Hematopoietic multipotent progenitor cell treated with erythropoietin and hydrocortisone succinate and interleukin-3 and kit ligand, for 6 days (in vitro differentiated cells): Measurements from ENCODE around the gene RAB11FIP3.

ENCODE experiments used
- DNase-seq: peaks from one replicate; pipeline ENCODE4 v3.0.0-alpha.2; 2015

The RAB11FIP3 gene

GRCh38 chr16:535446-536405, 110.3 kb downstream of the RAB11FIP3 start:
- DNase-seq: peak; percentile 90

GRCh38 chr16:536746-537145, 111.3 kb downstream of the RAB11FIP3 start:
- no peak for DNase-seq

- DNase-seq: no peak
Observed at GRCh38 chr16:537415-538335, 112.2 kb downstream of the RAB11FIP3 start.

GRCh38 chr16:539901-540530, 114.6 kb downstream of the RAB11FIP3 start:
- DNase-seq: no peak

- DNase-seq: no peak
Observed at GRCh38 chr16:540645-541340, 115.3 kb downstream of the RAB11FIP3 start.

- no peak for DNase-seq
Observed at GRCh38 chr16:543301-544164, 118.1 kb downstream of the RAB11FIP3 start.

- no peak for DNase-seq
Observed at GRCh38 chr16:544517-544916, 119.1 kb downstream of the RAB11FIP3 start.

GRCh38 chr16:546909-547770, 121.7 kb downstream of the RAB11FIP3 start:
- peak; percentile 66 for DNase-seq

- DNase-seq: no peak
Observed at GRCh38 chr16:548586-548985, 123.1 kb downstream of the RAB11FIP3 start.

GRCh38 chr16:549544-550263, 124.3 kb downstream of the RAB11FIP3 start:
- DNase-seq: no peak

- DNase-seq: no peak
Observed at GRCh38 chr16:551210-551609, 125.8 kb downstream of the RAB11FIP3 start.

- no peak for DNase-seq
Observed at GRCh38 chr16:552171-552570, 126.7 kb downstream of the RAB11FIP3 start.

- no peak for DNase-seq
Observed at GRCh38 chr16:553601-554296, 128.3 kb downstream of the RAB11FIP3 start.

GRCh38 chr16:554297-554621, 128.8 kb downstream of the RAB11FIP3 start:
- DNase-seq: no peak

- DNase-seq: no peak
Observed at GRCh38 chr16:554640-555365, 129.4 kb downstream of the RAB11FIP3 start.

- no peak for DNase-seq
Observed at GRCh38 chr16:555528-556473, 130.4 kb downstream of the RAB11FIP3 start.

- no peak for DNase-seq
Observed at GRCh38 chr16:556474-557173, 131.2 kb downstream of the RAB11FIP3 start.
